A549 (cell line): ENCODE results near the gene MIB2.

Source experiments
- BCL3 ChIP-seq: fragments of >200 bp; sonication (Bioruptor Twin); formaldehyde crosslinking; IDR thresholded peaks from 3 replicates; pipeline ENCODE4 v1.6.1; 2016
- EHMT2 ChIP-seq: fragments of 200-600 bp; sonication (generic); IDR thresholded peaks from 2 replicates; pipeline ENCODE4 v1.6.1; 2016; ENCODE audit warnings: antibody characterized with exemption, low read depth, mild to moderate bottlenecking, moderate library complexity
- EP300 ChIP-seq, 2 experiments: fragments of >200 bp; sonication (Bioruptor Twin); formaldehyde crosslinking; IDR thresholded peaks; 2 replicates in 1 of 2; 3 replicates in 1 of 2; pipeline ENCODE4 v1.6.1; 2016 to 2017

- TF ChIP-seq EP300 (IDR thresholded peaks at IDR 0.05) (no peak), BCL3 (no peak), EHMT2 (no peak)
These were observed 3.2 kb upstream of the MIB2 start for GRCh38 chr1:1612104-1612400.
